Fibroblast of pulmonary artery (primary cell): ENCODE measurements around the gene PLA2G2C.

Experiments
- DNase-seq: peaks from one replicate; pipeline ENCODE4 v3.0.0-alpha.2; 2010; ENCODE audit warnings: low read depth
- H3K4me3 ChIP-seq: replicated peaks from 2 replicates; pipeline ENCODE4 v1.5.1; 2011; ENCODE audit warnings: low read depth, mild to moderate bottlenecking, control low read depth, low read length, moderate library complexity
- TF ChIP-seq, protein P1 (sequence below): IDR thresholded peaks from 2 replicates; pipeline ENCODE4 v1.5.1; 2011; ENCODE audit warnings: mild to moderate bottlenecking, control low read depth, low read length, inconsistent platforms; ENCODE audit errors: missing control alignments

The PLA2G2C gene

DNA sequence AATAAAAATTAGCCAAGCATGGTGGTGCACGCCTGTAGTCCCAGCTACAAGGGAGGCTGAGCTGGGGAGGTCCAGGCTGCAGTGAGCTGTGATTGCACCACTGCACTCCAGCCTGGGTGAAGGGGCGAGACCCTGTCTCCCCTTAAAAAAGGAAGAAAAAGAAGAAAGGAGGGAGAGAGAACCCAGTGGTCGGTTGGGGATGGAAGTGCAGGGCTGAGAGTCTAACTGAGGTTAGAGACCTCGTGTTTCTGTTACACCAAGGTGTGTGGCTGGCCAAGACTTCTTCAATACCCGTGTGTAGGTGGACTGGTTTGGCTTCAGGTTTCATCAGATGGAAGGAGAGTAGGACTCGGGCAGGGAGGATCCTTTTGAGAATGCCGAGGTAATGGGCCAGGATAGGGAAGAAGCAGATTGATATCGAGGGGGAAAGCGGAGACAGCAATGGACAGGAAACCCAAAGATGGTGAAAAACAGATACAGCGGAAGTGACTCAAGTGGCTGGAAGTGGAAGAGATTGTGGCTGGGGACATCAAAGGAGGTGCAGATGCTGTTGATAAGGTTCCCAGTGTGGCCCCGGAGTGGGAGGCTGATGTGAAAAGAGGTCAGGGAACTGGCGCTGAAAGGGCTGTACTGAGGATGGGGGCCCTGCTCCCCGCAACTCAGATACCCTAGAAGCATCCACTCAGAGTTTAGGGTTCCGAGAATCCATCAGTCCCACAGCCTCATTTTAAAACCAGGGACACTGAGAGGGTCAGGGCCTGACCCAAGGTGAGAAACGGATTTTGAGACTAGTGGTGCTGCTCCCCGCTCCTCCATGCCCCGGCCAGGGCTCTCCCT lies 1.1 kb downstream of the PLA2G2C start:
- no peak for DNase-seq
- H3K4me3 ChIP-seq, result no peak overlapping the region
- TF ChIP-seq, protein P1, sequence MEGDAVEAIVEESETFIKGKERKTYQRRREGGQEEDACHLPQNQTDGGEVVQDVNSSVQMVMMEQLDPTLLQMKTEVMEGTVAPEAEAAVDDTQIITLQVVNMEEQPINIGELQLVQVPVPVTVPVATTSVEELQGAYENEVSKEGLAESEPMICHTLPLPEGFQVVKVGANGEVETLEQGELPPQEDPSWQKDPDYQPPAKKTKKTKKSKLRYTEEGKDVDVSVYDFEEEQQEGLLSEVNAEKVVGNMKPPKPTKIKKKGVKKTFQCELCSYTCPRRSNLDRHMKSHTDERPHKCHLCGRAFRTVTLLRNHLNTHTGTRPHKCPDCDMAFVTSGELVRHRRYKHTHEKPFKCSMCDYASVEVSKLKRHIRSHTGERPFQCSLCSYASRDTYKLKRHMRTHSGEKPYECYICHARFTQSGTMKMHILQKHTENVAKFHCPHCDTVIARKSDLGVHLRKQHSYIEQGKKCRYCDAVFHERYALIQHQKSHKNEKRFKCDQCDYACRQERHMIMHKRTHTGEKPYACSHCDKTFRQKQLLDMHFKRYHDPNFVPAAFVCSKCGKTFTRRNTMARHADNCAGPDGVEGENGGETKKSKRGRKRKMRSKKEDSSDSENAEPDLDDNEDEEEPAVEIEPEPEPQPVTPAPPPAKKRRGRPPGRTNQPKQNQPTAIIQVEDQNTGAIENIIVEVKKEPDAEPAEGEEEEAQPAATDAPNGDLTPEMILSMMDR, result no peak

DNA sequence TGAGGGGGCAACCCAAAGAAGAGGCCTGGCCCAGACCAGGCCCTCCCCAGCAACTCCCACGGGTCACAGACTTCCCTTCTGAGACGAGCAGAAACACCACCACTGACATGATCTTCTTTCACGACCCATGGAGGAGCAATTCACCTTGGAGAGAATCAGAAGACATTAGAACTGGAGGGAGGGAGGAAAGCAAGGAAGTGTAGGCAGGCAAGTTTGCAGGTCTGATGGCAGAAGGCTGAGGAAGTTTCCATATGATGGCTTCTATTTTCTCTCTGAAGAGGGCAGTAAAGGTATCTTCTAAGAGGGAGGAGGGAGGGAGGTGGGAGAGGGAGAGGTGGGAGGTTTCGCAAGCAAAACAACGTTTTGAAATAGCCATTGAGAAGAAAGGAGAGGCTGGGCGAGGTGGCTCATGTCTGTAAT lies 1.8 kb downstream of the PLA2G2C start:
- no peak overlapping the region for H3K4me3 ChIP-seq
- DNase-seq, result peak; percentile 29
- TF ChIP-seq, protein P1, result no peak

DNA sequence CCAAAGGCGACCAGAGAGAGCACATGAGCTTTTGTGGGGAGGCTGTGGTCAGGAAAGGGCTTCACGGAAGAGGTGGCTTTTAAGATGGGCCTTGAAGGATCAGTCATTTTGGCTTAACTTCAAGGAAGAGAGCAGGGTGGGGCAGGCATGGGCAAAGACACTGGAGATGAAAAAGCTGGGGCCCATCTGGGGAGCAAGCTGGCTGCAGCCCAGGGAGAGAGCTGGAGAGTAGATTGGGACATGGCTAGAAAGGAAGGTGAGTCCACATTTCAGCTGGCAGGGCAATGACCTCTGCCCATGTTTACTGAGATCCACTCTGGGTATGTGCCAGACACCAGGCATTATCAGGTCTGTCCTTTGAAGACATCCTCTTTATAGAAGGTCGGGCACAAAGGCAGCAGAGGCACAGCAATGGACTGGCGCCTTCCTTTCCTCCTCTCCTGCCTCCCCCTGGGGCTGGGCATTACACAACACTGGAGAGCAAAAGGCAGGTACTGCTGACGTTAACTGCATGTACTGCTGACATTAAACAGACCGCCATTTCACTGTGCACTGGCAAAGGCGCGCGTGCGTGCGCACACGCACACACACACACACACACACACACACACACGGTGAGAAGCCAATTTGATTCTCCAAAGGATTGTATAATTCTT lies 2.6 kb downstream of the PLA2G2C start:
- no peak overlapping the region for H3K4me3 ChIP-seq
- TF ChIP-seq, protein P1, result no peak
- DNase-seq, result no peak

DNA sequence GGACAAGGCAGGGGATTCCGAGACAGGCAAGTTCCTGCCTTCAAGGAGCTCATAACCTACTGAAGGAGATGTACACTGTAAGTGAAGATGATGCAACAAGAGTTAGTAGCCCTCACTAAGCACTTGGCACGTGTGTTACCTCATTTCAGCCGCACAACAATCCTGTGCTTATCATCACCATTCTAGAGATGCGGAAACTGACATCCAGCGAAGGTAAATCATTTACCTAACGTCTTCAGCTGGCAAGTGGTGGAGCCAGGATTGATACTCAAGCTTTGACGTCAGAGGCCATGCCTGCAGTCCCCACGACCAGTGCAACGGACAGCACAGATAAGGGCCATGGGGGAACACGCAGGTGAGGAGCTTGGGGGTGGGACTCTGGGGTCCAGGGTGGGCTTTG lies 3.3 kb downstream of the PLA2G2C start:
- TF ChIP-seq, protein P1, result no peak
- H3K4me3 ChIP-seq, result no peak overlapping the region
- DNase-seq, result no peak

DNA sequence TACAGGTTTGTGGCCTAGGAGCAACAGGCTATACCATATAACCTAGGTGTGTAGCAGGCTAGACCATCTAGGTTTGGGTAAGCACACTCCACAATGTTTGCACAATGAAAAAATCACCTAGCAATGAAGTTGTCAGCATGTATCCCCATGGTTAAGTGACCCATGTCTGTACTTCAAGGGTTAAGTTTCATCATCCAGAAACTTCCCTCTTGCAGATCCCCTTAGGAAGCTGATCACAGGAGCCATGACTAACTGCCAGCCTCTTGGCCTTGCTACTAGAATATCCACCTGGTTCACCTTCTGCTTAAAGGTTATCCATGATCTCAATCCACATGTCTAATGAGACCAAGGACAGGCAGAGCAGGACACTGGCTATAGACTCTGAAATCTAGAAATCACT lies 3.9 kb downstream of the PLA2G2C start:
- H3K4me3 ChIP-seq, result no peak overlapping the region
- no peak for DNase-seq
- TF ChIP-seq, protein P1, result no peak

DNA sequence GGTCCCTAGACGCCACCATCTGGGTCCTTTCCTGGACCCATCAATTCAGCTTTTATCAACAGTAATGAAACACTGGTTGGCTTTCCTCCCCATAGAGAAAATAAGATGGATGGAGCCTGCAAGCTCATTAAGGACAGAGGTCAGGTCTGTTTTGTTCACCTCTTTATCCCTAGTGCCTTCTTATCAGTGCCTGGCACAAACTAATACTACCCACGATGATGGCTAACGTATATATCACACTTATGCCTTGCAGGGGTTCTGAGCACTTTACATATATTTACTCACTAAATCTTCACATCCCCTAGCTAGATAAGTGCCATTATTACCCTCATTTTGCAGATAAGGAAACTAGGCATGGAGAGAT lies 5.5 kb downstream of the PLA2G2C start:
- TF ChIP-seq, protein P1, result no peak
- H3K4me3 ChIP-seq, result no peak overlapping the region
- DNase-seq, result no peak
